Measurements from ENCODE around the gene ZSWIM1.

- TF ChIP-seq CTCF (IDR thresholded peaks at IDR 0.05 in 2 of 3, conservative IDR thresholded peaks at IDR 0.05 in 1 of 3; ENCODE audit: control insufficient read depth in 2 of 3, extremely low read depth in 1 of 3, insufficient read depth in 1 of 3, low read depth in 3 of 3, low read length in 3 of 3) (no peak), CHD1 (IDR thresholded peaks at IDR 0.05; ENCODE audit: low read depth, low read length) (no peak), PAX5 (IDR thresholded peaks at IDR 0.05; ENCODE audit: borderline replicate concordance, low read depth, low read length) (no peak)
Observed at GRCh38 chr20:45918779-45919537, 37.9 kb downstream of the ZSWIM1 start.

Measured in GM12878 (cell line).